ENCODE data around the gene FTL.
"Not testable (repeated sequence)": the region's sequence is repeated elsewhere in the genome, so short reads cannot be mapped to it uniquely, and the experiment has no call there.

The FTL gene

DNA sequence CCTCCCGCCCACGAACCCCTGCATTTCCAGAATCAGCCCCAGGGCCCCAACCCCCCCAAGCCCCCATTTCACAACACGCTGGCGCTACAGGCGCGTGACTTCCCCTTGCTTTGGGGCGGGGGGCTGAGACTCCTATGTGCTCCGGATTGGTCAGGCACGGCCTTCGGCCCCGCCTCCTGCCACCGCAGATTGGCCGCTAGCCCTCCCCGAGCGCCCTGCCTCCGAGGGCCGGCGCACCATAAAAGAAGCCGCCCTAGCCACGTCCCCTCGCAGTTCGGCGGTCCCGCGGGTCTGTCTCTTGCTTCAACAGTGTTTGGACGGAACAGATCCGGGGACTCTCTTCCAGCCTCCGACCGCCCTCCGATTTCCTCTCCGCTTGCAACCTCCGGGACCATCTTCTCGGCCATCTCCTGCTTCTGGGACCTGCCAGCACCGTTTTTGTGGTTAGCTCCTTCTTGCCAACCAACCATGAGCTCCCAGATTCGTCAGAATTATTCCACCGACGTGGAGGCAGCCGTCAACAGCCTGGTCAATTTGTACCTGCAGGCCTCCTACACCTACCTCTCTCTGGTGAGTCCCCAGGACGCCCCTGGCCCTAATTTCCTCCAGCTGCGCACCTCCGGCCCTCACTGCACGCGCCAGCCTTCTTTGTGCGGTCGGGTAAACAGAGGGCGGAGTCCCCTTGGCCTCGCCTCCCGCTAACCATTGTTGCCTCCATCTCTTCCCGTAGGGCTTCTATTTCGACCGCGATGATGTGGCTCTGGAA lies at the start of gene FTL:
TSS of gene FTL (plus strand) at position 270 of the 766 bp plus-strand sequence. CDS start at position 469, 199 bp downstream.
- DNase-seq (ENCODE audit: low read depth in 2 of 2): peak; percentile 74 to 77

- no peak for DNase-seq (ENCODE audit: low read depth in 2 of 2)
Observed at GRCh38 chr19:48915757-48916156, 49.4 kb upstream of the FTL start.

DNA sequence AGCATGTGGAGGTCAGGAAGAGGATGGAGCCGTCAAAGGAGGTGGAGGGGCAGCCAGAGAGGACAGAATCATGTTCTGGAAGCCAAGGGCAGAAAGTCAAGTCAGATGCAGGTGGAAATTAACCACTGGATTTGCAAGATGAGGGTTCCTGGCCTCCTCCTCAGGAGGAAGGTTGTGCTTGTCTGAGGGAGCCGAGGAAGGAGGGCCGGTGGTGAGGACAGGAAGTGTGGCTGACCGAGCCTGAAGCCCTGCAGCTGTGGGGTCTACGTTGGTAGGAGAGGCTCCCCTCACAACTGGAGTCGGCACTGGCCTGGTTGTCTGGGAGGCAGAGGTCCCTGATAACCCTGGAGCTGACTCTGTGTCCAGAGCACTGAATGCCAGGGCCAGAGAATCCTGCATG lies 47.0 kb upstream of the FTL start:
- no peak for DNase-seq (ENCODE audit: low read depth in 2 of 2)

- DNase-seq (ENCODE audit: low read depth in 2 of 2): no peak
Observed at GRCh38 chr19:48918801-48919247, 46.3 kb upstream of the FTL start.

- not testable (repeated sequence) for DNase-seq (ENCODE audit: low read depth in 2 of 2)
Observed at GRCh38 chr19:48919271-48919670, 45.8 kb upstream of the FTL start.

- no peak for DNase-seq (ENCODE audit: low read depth in 2 of 2)
Observed at GRCh38 chr19:48920949-48921348, 44.2 kb upstream of the FTL start.

DNA sequence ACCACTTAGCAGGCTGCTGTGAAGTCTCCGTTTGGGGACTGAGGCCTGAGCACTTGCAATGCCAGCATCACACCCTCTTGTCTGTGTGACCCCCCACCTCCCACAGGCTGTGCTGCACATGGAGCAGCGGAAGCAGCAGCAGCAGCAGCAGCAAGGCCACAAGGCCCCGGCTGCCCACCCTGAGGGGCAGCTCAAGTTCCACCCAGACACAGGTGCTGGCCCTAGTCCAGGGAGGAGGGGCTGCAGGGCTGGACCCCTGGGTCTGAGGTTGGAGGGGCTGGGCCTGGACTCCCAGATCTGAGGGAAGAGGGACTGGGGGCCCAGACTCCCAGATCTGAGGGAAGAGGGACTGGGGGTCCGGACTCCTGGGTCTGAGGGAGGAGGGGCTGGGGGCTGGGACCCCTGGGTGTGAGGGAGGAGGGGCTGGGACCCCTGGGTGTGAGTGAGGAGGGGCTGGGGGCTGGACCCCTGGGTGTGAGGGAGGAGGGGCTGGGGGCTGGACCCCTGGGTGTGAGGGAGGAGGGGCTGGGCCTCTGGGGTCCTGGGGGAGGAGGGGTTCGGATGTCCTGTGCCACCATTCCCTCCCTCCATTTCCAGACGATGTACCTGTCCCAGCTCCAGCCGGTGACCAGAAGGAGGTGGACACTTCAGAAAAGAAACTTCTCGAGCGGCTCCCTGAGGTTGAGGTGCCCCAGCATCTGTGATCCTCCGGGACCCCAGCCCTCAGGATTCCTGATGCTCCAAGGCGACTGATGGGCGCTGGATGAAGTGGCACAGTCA lies 43.2 kb upstream of the FTL start:
- no peak for DNase-seq (ENCODE audit: low read depth in 2 of 2)

- DNase-seq (ENCODE audit: low read depth in 2 of 2): no peak
Observed at GRCh38 chr19:48922548-48923490, 42.3 kb upstream of the FTL start.

DNA sequence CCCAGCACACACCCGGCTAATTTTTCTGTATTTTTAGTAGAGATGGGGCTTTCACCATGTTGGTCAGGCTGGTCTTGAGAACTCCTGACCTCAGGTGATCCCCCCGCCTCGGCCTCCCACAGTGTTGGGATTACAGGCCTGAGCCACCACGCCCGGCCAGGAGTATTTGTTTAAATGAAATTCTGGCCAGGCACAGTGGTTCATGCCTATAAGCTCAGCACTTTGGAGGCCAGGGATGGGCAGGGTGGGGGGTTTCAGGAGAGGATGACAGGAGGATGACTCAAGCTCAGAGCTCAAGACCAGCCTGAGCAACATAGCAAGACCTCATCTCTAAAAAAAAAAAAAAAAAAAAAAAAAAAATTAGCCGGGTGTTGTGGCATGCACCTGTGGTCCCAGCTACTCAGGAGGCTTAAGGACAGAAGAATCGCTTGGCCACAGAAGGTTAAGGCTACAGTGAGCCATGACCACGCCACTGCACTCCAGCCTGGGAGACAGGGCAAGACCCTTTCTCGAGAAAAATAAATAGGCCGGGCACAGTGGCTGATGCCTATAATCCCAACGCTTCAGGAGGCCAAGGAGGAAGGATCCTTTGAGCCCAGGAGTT lies 39.8 kb upstream of the FTL start:
- no peak for DNase-seq (ENCODE audit: low read depth in 2 of 2)

GRCh38 chr19:48925890-48926289 lies 39.2 kb upstream of the FTL start:
- DNase-seq (ENCODE audit: low read depth in 2 of 2): not testable (repeated sequence)

GRCh38 chr19:48926909-48927308 lies 38.2 kb upstream of the FTL start:
- DNase-seq (ENCODE audit: low read depth in 2 of 2): no peak

DNA sequence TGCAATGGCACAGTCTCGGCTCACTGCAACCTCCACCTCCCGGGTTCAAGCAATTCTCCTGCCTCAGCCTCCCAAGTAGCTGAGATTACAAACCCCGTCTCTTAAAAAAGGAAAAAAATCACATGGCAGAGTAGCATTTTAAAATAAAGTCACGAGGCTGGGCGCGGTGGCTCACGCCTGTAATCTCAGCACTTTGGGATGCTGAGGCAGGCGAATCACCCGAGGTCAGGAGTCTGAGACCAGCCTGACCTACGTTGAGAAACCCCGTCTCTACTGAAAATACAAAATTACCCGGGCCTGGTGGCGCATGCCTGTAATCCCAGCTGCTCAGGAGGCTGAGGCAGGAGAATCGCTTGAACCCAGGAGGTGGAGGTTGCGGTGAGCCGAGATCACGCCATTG lies 37.4 kb upstream of the FTL start:
- not testable (repeated sequence) for DNase-seq (ENCODE audit: low read depth in 2 of 2)

DNA sequence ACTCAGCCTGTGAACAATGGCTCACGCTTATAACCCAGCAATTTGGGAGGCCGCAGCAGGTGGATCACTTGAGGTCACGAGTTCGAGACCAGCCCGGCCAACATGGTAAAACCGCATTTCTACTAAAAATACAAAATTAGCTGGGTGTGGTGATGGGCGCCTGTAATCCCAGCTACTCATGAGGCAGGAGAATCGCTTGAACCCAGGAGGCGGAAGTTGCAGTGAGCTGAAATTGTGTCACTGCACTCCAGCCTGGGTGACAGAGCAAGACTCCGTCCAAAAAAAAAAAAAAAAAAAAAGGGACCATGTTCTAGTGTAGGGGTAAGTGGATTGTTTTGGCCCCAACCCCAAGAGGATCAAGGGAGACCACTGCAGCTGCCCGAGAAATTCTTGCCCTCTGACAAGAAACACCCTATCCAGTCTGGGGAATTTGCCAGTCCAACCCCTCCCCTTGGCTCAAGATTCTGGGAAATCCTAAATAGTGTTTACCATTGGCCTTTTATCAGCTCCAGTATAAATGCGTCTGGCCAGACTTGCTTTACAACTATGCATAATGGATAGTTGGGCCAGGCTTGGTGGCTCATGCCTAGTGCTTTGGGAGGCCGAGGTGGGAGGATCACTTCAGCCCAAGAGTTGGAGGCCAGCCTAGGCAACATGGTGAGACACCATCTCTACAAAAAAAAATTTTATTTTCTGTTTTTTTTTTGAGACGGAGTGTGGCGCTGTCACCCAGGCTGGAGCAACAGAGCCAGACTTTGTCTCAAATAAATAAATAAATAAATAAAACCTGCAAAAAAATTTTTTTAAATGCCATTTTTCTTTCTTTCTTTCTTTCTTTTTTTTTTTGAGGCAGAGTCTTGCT lies 36.7 kb upstream of the FTL start:
- DNase-seq (ENCODE audit: low read depth in 2 of 2): no peak

GRCh38 chr19:48933382-48933932 lies 31.7 kb upstream of the FTL start, which contains the start of gene DHDH:
Gene DHDH, plus strand, starts transcription at chr19:48933699. Its CDS starts 23 bp downstream, at chr19:48933722.
- DNase-seq (ENCODE audit: low read depth in 2 of 2): peak; percentile 48 to 69

GRCh38 chr19:48934837-48935236 lies 30.3 kb upstream of the FTL start:
- no peak for DNase-seq (ENCODE audit: low read depth in 2 of 2)

GRCh38 chr19:48935864-48936263 lies 29.2 kb upstream of the FTL start:
- no peak for DNase-seq (ENCODE audit: low read depth in 2 of 2)

GRCh38 chr19:48938256-48938655 lies 26.9 kb upstream of the FTL start:
- DNase-seq (ENCODE audit: low read depth in 2 of 2): no peak

DNA sequence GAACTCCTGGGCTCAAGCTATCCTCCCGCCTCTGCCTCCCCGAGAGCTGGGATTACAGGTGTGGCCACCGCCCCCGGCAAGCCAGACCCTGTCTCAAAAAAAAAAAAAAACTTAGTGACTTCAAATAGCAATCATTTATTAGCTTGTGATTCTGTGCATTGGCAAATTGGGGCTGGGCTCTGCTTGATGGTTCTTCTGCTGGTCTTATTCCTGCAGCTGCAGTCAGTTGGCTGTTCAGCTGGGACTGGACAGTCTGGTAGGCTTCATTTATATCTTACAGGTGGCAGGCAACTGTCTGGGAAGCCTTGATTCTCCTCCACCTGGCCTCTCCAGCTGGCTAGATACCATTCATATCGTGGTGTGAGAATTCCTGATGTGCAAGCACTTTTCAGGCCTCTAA lies 24.2 kb upstream of the FTL start:
- DNase-seq (ENCODE audit: low read depth in 2 of 2): no peak

DNA sequence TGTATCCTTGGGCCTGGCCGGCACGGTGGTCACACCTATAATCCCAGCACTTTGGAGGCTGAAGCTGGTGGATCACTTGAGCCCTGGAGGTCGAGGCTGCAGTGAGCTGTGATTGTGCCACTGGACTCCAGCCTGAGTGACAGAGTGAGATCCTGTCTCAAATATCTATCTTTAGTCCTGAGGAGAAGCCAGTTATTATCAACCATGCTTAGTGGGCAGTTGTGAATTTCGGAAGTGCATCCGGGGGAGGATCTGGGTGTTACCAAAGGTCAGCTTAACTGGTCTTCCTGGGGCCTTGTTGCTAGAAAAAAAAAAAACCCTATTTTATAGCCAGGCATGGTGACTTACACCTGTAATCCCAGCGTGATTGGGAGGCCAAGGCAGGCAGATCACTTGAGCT lies 22.0 kb upstream of the FTL start:
- no peak for DNase-seq (ENCODE audit: low read depth in 2 of 2)

DNA sequence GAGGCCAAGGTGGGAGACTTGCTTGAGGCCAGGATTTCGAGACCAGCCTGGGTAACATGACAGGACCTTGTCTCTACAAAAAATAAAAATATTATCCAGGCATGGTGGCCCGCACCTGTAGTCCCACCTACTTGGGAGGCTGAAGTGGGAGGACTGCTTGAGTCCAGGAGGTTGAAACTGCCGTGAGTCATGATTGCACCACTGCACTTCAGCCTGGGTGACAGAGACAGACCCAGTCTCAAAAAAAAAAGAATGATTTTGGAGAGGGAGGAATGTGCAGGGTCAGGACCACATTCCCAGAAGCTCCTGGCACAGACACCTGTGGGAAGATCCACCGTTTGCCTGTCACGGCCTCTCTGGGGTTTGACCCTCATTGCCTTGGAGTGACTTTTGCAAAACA lies 19.7 kb upstream of the FTL start:
- no peak for DNase-seq (ENCODE audit: low read depth in 2 of 2)

Data from stimulated activated CD4-positive, alpha-beta T cell treated with anti-CD3 and anti-CD28 coated beads, Interleukin-1b, Interleukin-23, amount 100 ng/mL, for 1 hour (primary cell).